ENCODE data around the gene FBXO42. TPM values are rescaled to one million over a fixed set of nuclear protein-coding genes. Genes with fewer than 3 reads are reported as not detected.
"Not testable (repeated sequence)": the region's sequence is repeated elsewhere in the genome, so short reads cannot be mapped to it uniquely, and the experiment has no call there.

The FBXO42 gene
- total RNA-seq, 1 donor from 2014 or later, result 21.0 TPM

- DNase-seq (peak; percentile 90), ATAC-seq (peak; percentile 62)
- no peak for TF ChIP-seq CTCF (IDR thresholded peaks at IDR 0.05)
- H3K27me3 ChIP-seq, result no peaks in the 10 kb centered on the region
- no peak overlapping the region for H3K27ac ChIP-seq
- H3K9me3 ChIP-seq, result no peaks in the 10 kb centered on the region
- intact Hi-C loops (cut with DNase I), result no loop called here
- peak overlapping the region; percentile 57 for H3K4me3 ChIP-seq
- H3K4me1 ChIP-seq, result peaks cover 12% of the 10 kb centered on the region
- H3K36me3 ChIP-seq, result no peaks in the 10 kb centered on the region
Measured at GRCh38 chr1:16215882-16216753, 136.2 kb downstream of the FBXO42 start.

- not testable (repeated sequence) for ATAC-seq
Measured at GRCh38 chr1:16215240-16215639, 137.0 kb downstream of the FBXO42 start.

GRCh38 chr1:16213544-16213943, 138.7 kb downstream of the FBXO42 start:
- H3K9me3 ChIP-seq; intact Hi-C loops (cut with DNase I); DNase-seq; H3K4me3 ChIP-seq; H3K27ac ChIP-seq; ATAC-seq; H3K27me3 ChIP-seq; H3K36me3 ChIP-seq: not testable (repeated sequence)
- H3K4me1 ChIP-seq, result peaks cover 12% of the 10 kb centered on the region

More at GRCh38 chr1:16215240-16215639, 137.0 kb downstream of the FBXO42 start:
- H3K9me3 ChIP-seq; intact Hi-C loops (cut with DNase I); H3K36me3 ChIP-seq; H3K27me3 ChIP-seq; DNase-seq; H3K27ac ChIP-seq; H3K4me3 ChIP-seq: not testable (repeated sequence)
- H3K4me1 ChIP-seq, result peaks cover 12% of the 10 kb centered on the region

GRCh38 chr1:16213013-16213412, 139.3 kb downstream of the FBXO42 start:
- no peak for TF ChIP-seq CTCF (IDR thresholded peaks at IDR 0.05)
- no peaks in the 10 kb centered on the region for H3K36me3 ChIP-seq
- peaks cover 12% of the 10 kb centered on the region for H3K4me1 ChIP-seq
- no peak for ATAC-seq
- no peak overlapping the region for H3K27ac ChIP-seq
- no peak overlapping the region for H3K4me3 ChIP-seq
- DNase-seq, result no peak
- intact Hi-C loops (cut with DNase I), result no loop called here
- no peaks in the 10 kb centered on the region for H3K9me3 ChIP-seq
- no peaks in the 10 kb centered on the region for H3K27me3 ChIP-seq

GRCh38 chr1:16212251-16212961, 139.9 kb downstream of the FBXO42 start, which contains the start of gene ARHGEF19:
Gene ARHGEF19 (minus strand): TSS chr1:16212652. CDS start chr1:16209054, 3,598 bp downstream.
- DNase-seq (peak; percentile 88), ATAC-seq (peak; percentile 41)
- H3K4me1 ChIP-seq, result peaks cover 11% of the 10 kb centered on the region

GRCh38 chr1:16211824-16212223, 140.5 kb downstream of the FBXO42 start:
- TF ChIP-seq CTCF (IDR thresholded peaks at IDR 0.05), result no peak
- Histone ChIP-seq H3K27me3 (no peaks in the 10 kb centered on the region), H3K36me3 (no peaks in the 10 kb centered on the region), H3K4me3 (peak overlapping the region; percentile 40), H3K27ac (no peak overlapping the region), H3K4me1 (peaks cover 14% of the 10 kb centered on the region), H3K9me3 (no peaks in the 10 kb centered on the region)
- DNase-seq, result no peak
- ATAC-seq, result no peak
- intact Hi-C loops (cut with DNase I), result no loop called here

More at GRCh38 chr1:16212251-16212961, 139.9 kb downstream of the FBXO42 start, which contains the start of gene ARHGEF19:
- H3K27ac ChIP-seq, result no peak within 1 kb of the TSS
- no peaks in the 10 kb centered on the region for H3K27me3 ChIP-seq
- H3K36me3 ChIP-seq, result no peaks in the 10 kb centered on the region
- no peak for TF ChIP-seq CTCF (IDR thresholded peaks at IDR 0.05)
- intact Hi-C loops (cut with DNase I), result no loop called here
- no peaks in the 10 kb centered on the region for H3K9me3 ChIP-seq
- peak within 1 kb of the TSS; percentile 40 for H3K4me3 ChIP-seq

Measured in upper lobe of right lung (tissue), 1 donor.